Globus pallidus (tissue), 1 donor: ENCODE data around the gene TLN1.

Source experiments
- DNase-seq: peaks from one replicate; pipeline ENCODE4 v3.0.0-alpha.2; 2015; ENCODE audit warnings: low spot score

Gene TLN1

GRCh38 chr9:35728041-35728971 lies 3.7 kb downstream of the TLN1 start:
- no peak for DNase-seq

- no peak for DNase-seq
These were observed 4.3 kb downstream of the TLN1 start for GRCh38 chr9:35727676-35728040.

GRCh38 chr9:35726931-35727330 lies 5.1 kb downstream of the TLN1 start:
- DNase-seq = no peak

GRCh38 chr9:35725362-35725761 lies 6.6 kb downstream of the TLN1 start:
- no peak for DNase-seq

- DNase-seq = no peak
These were observed 8.1 kb downstream of the TLN1 start for GRCh38 chr9:35723908-35724307.

GRCh38 chr9:35723426-35723825 lies 8.6 kb downstream of the TLN1 start:
- no peak for DNase-seq

GRCh38 chr9:35719546-35719945 lies 12.4 kb downstream of the TLN1 start:
- no peak for DNase-seq

GRCh38 chr9:35718721-35719511 lies 13.1 kb downstream of the TLN1 start:
- DNase-seq = no peak

- no peak for DNase-seq
These were observed 14.7 kb downstream of the TLN1 start for GRCh38 chr9:35717132-35717870.

- DNase-seq = no peak
These were observed 15.8 kb downstream of the TLN1 start for GRCh38 chr9:35716230-35716629.

GRCh38 chr9:35714579-35715252 lies 17.3 kb downstream of the TLN1 start:
- no peak for DNase-seq

GRCh38 chr9:35714123-35714522 lies 17.9 kb downstream of the TLN1 start:
- no peak for DNase-seq

GRCh38 chr9:35713578-35713977 lies 18.4 kb downstream of the TLN1 start:
- no peak for DNase-seq

GRCh38 chr9:35712762-35713400 lies 19.1 kb downstream of the TLN1 start:
- no peak for DNase-seq

- no peak for DNase-seq
These were observed 20.2 kb downstream of the TLN1 start for GRCh38 chr9:35711501-35712428.

GRCh38 chr9:35710818-35711500 lies 21.0 kb downstream of the TLN1 start:
- DNase-seq = no peak

GRCh38 chr9:35708146-35708545 lies 23.8 kb downstream of the TLN1 start:
- no peak for DNase-seq

GRCh38 chr9:35706951-35707350 lies 25.0 kb downstream of the TLN1 start:
- DNase-seq = no peak

GRCh38 chr9:35705836-35706430 lies 26.1 kb downstream of the TLN1 start:
- DNase-seq = no peak
